ENCODE measurements around the gene CD86. TPM values are rescaled to one million over a fixed set of nuclear protein-coding genes. Genes with fewer than 3 reads are reported as not detected.
A peak's percentile ranks its signal among the peaks of the same experiment; 100 is the strongest.

The CD86 gene
- total RNA-seq, result 1 to 10 TPM in 3 of 4 donors, not detected in 1; 1.4 to 4.6 (median 2.2) TPM

GRCh38 chr3:122055215-122055614 is at the start of gene CD86:
Gene CD86, plus strand, starts transcription at chr3:122055362. Its CDS starts 128 bp downstream, at chr3:122055490.
- peak in 1 of 3 donors; percentile 72 for TF ChIP-seq POLR2AphosphoS5 (IDR thresholded peaks at IDR 0.05)
- TF ChIP-seq EP300 (IDR thresholded peaks at IDR 0.05; ENCODE audit: low read depth), result no peak
- TF ChIP-seq CTCF (IDR thresholded peaks at IDR 0.05), result no peak
- TF ChIP-seq POLR2A (IDR thresholded peaks at IDR 0.05), result peak; percentile 39
- in situ Hi-C loops (cut with MboI; ENCODE audit: low pct_ligation_motif_present in 1 of 4, low pct_unique_long_range_greater_than_20kb in 1 of 4, low sequenced_read_pairs in 3 of 4) (no loop called here), intact Hi-C loops (cut with DNase I; ENCODE audit: low total_unique reads) (no loop called here)
- 55 to 70% methylated on average over 3 of the region's 3 CpGs for WGBS, 2 donors (ENCODE audit: low coverage in 1 of 2)
- no peaks in the 10 kb centered on the region for H3K36me3 ChIP-seq
- peak within 1 kb of the TSS in 1 of 4 donors; percentile 20 for H3K4me3 ChIP-seq
- H3K4me1 ChIP-seq, result no peaks in the 10 kb centered on the region
- peak; percentile 34 for DNase-seq
- H3K9me3 ChIP-seq, result no peaks in the 10 kb centered on the region
- no peaks in the 10 kb centered on the region for H3K27me3 ChIP-seq
- H3K27ac ChIP-seq, result peak within 1 kb of the TSS in 1 of 4 donors; percentile 44

GRCh38 chr3:122006267-122006666 is 48.9 kb upstream of the CD86 start:
- Histone ChIP-seq H3K4me3 (no peak overlapping the region), H3K9me3 (no peaks in the 10 kb centered on the region), H3K36me3 (no peaks in the 10 kb centered on the region), H3K4me1 (peaks cover 4 to 16% (median 7%) of the 10 kb centered on the region in 4 donors), H3K27ac (no peak overlapping the region), H3K27me3 (no peaks in the 10 kb centered on the region)
- intact Hi-C loops (cut with DNase I; ENCODE audit: low total_unique reads) (no loop called here), in situ Hi-C loops (cut with MboI; ENCODE audit: low pct_ligation_motif_present in 1 of 4, low pct_unique_long_range_greater_than_20kb in 1 of 4, low sequenced_read_pairs in 3 of 4) (no loop called here)
- no peak for TF ChIP-seq POLR2A (IDR thresholded peaks at IDR 0.05)
- 67 to 91% methylated on average over 1 to 2 of the region's 2 CpGs for WGBS, 2 donors (ENCODE audit: low coverage in 1 of 2)
- no peak for DNase-seq

GRCh38 chr3:122008166-122008565 is 47.0 kb upstream of the CD86 start:
- no peak for DNase-seq
- no peaks in the 10 kb centered on the region for H3K27me3 ChIP-seq
- peaks cover 0 to 12% (median 2%) of the 10 kb centered on the region in 4 donors for H3K4me1 ChIP-seq
- no peaks in the 10 kb centered on the region for H3K36me3 ChIP-seq
- 100% methylated on average over 2 of the region's 2 CpGs for WGBS, 2 donors (ENCODE audit: low coverage in 1 of 2)
- no peak overlapping the region for H3K27ac ChIP-seq
- H3K9me3 ChIP-seq, result no peaks in the 10 kb centered on the region
- in situ Hi-C loops (cut with MboI; ENCODE audit: low pct_ligation_motif_present in 1 of 4, low pct_unique_long_range_greater_than_20kb in 1 of 4, low sequenced_read_pairs in 3 of 4), result no loop called here
- no peak for TF ChIP-seq CTCF (IDR thresholded peaks at IDR 0.05)
- no peak for TF ChIP-seq EP300 (IDR thresholded peaks at IDR 0.05; ENCODE audit: low read depth)
- TF ChIP-seq POLR2AphosphoS5 (IDR thresholded peaks at IDR 0.05), result no peak
- no peak for TF ChIP-seq POLR2A (IDR thresholded peaks at IDR 0.05)
- H3K4me3 ChIP-seq, result no peak overlapping the region
- intact Hi-C loops (cut with DNase I; ENCODE audit: low total_unique reads), result no loop called here

GRCh38 chr3:122010506-122010905 is 44.7 kb upstream of the CD86 start:
- Histone ChIP-seq H3K4me1 (peaks cover 0 to 11% (median 4%) of the 10 kb centered on the region in 4 donors), H3K4me3 (no peak overlapping the region), H3K27ac (no peak overlapping the region), H3K36me3 (no peaks in the 10 kb centered on the region), H3K9me3 (no peaks in the 10 kb centered on the region), H3K27me3 (no peaks in the 10 kb centered on the region)
- DNase-seq, result no peak
- WGBS, 2 donors (ENCODE audit: low coverage in 1 of 2), result 66 to 79% methylated on average over 2 of the region's 2 CpGs
- TF ChIP-seq EP300 (IDR thresholded peaks at IDR 0.05; ENCODE audit: low read depth) (no peak), POLR2AphosphoS5 (IDR thresholded peaks at IDR 0.05) (no peak), POLR2A (IDR thresholded peaks at IDR 0.05) (no peak), CTCF (IDR thresholded peaks at IDR 0.05) (no peak)
- intact Hi-C loops (cut with DNase I; ENCODE audit: low total_unique reads) (no loop called here), in situ Hi-C loops (cut with MboI; ENCODE audit: low pct_ligation_motif_present in 1 of 4, low pct_unique_long_range_greater_than_20kb in 1 of 4, low sequenced_read_pairs in 3 of 4) (no loop called here)

- Histone ChIP-seq H3K9me3 (no peaks in the 10 kb centered on the region), H3K4me1 (peaks cover 0 to 11% (median 4%) of the 10 kb centered on the region in 4 donors), H3K27ac (no peak overlapping the region), H3K36me3 (no peaks in the 10 kb centered on the region), H3K4me3 (no peak overlapping the region), H3K27me3 (no peaks in the 10 kb centered on the region)
- DNase-seq, result no peak
- 45 to 67% methylated on average over 3 to 4 of the region's 4 CpGs for WGBS, 2 donors (ENCODE audit: low coverage in 1 of 2)
- in situ Hi-C loops (cut with MboI; ENCODE audit: low pct_ligation_motif_present in 1 of 4, low pct_unique_long_range_greater_than_20kb in 1 of 4, low sequenced_read_pairs in 3 of 4), result no loop called here
- intact Hi-C loops (cut with DNase I; ENCODE audit: low total_unique reads), result no loop called here
- TF ChIP-seq POLR2A (IDR thresholded peaks at IDR 0.05), result no peak
- TF ChIP-seq POLR2AphosphoS5 (IDR thresholded peaks at IDR 0.05), result no peak
- no peak for TF ChIP-seq CTCF (IDR thresholded peaks at IDR 0.05)
- TF ChIP-seq EP300 (IDR thresholded peaks at IDR 0.05; ENCODE audit: low read depth), result no peak
These were observed 43.8 kb upstream of the CD86 start for GRCh38 chr3:122011396-122011795.
